ENCODE results near the gene ZSWIM6.

DNA sequence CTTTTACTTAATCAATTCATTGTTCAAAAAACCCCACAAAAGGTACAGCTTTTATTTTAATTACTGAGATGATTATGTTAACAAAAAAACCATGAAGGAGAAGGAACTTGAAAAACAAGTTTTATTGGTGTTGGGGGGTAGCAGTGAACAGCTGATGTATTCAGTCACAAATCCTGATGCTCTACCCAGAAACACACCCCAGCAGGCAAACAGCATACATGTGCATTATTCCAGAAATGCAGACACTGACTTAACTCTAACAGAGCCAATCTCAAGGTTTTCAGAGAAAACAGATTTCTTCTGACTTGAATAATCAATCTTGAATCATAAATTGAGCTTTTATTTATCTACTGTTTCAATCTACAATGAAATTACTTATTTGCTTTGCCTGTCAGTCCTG lies 175.2 kb downstream of the ZSWIM6 start:
- TF ChIP-seq, protein P1, sequence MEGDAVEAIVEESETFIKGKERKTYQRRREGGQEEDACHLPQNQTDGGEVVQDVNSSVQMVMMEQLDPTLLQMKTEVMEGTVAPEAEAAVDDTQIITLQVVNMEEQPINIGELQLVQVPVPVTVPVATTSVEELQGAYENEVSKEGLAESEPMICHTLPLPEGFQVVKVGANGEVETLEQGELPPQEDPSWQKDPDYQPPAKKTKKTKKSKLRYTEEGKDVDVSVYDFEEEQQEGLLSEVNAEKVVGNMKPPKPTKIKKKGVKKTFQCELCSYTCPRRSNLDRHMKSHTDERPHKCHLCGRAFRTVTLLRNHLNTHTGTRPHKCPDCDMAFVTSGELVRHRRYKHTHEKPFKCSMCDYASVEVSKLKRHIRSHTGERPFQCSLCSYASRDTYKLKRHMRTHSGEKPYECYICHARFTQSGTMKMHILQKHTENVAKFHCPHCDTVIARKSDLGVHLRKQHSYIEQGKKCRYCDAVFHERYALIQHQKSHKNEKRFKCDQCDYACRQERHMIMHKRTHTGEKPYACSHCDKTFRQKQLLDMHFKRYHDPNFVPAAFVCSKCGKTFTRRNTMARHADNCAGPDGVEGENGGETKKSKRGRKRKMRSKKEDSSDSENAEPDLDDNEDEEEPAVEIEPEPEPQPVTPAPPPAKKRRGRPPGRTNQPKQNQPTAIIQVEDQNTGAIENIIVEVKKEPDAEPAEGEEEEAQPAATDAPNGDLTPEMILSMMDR (IDR thresholded peaks at IDR 0.05), result no peak
- TF ChIP-seq POLR2A (IDR thresholded peaks at IDR 0.05), result no peak
